KMS-11 (cell line): Measurements from ENCODE around the gene MAP4K4.

Experiments used
- H2AFZ ChIP-seq: fragments of 200-600 bp; sonication (generic); 2 replicates; pipeline ENCODE4 v1.6.1; 2016; ENCODE audit warnings: antibody characterized with exemption, mixed run types, low read depth
- H3K27ac ChIP-seq: fragments of 200-600 bp; sonication (generic); 2 replicates; pipeline ENCODE4 v1.6.1; 2016; ENCODE audit warnings: mild to moderate bottlenecking, mixed run types
- H3K27me3 ChIP-seq: fragments of 200-600 bp; sonication (generic); 2 replicates; pipeline ENCODE4 v1.6.1; 2017; ENCODE audit warnings: mild to moderate bottlenecking, low read depth, mixed run types, moderate library complexity; ENCODE audit not compliant: insufficient read depth
- H3K36me3 ChIP-seq: fragments of 200-600 bp; sonication (generic); 2 replicates; pipeline ENCODE4 v1.6.1; 2017; ENCODE audit warnings: mild to moderate bottlenecking, mixed run types; ENCODE audit not compliant: insufficient read depth
- H3K4me1 ChIP-seq: fragments of 200-600 bp; sonication (generic); 2 replicates; pipeline ENCODE4 v1.6.1; 2016; ENCODE audit warnings: mild to moderate bottlenecking, low read depth, mixed run types; ENCODE audit not compliant: poor library complexity, severe bottlenecking
- H3K4me2 ChIP-seq: fragments of 200-600 bp; sonication (generic); 2 replicates; pipeline ENCODE4 v1.7.0; 2016; ENCODE audit warnings: mild to moderate bottlenecking, mixed run types
- H3K4me3 ChIP-seq: fragments of 200-600 bp; sonication (generic); IDR thresholded peaks from 2 replicates; pipeline ENCODE4 v1.6.1; 2017; ENCODE audit warnings: low read depth, low read length, mixed read lengths; ENCODE audit not compliant: insufficient read depth
- H3K79me2 ChIP-seq: fragments of 200-600 bp; sonication (generic); 2 replicates; pipeline ENCODE4 v1.6.1; 2016; ENCODE audit warnings: low read depth, mixed run types; ENCODE audit not compliant: insufficient read depth
- H3K9ac ChIP-seq: fragments of 200-600 bp; sonication (generic); 2 replicates; pipeline ENCODE4 v1.6.1; 2016; ENCODE audit warnings: mild to moderate bottlenecking, mixed run types
- H4K20me1 ChIP-seq: fragments of 200-600 bp; sonication (generic); 2 replicates; pipeline ENCODE4 v1.6.1; 2016; ENCODE audit warnings: mild to moderate bottlenecking, mixed run types; ENCODE audit not compliant: insufficient read depth
- CTCF ChIP-seq: fragments of 200-600 bp; sonication (generic); conservative IDR thresholded peaks from 2 replicates; pipeline ENCODE4 v1.6.1; 2017; ENCODE audit warnings: low read depth, mild to moderate bottlenecking, antibody characterized with exemption, low read length, moderate library complexity, mixed read lengths

Gene MAP4K4

DNA sequence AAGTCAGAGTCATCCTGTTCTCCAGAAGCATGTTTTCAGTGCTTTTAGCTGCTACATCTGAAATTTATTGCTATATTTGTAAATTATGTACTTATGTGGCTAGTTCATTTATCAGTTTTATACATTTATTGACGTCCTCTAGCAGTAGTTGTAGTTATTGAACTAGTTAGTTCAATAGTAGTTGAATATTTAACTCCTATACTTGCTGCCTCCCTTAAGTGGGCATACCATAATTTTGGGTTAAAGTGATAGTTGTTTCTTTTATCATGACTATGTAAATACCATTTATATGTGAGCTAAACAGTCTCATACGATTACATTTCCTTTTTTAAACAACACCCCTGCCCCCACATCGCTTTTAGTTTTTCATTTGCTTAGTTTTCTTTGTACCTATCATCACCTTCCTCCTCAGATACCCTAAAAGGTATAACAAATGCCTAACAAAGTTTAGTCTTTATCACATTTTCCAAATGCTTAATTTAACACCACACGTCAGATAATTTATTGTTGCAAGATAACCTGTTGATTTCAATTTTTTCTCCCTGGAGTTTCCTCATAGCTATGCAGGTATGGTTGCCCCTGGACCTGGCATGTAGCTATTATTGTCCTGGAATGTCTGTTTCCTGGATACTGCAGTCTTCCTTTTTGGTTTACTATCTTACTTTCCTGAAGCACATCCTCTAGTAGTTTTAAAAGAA lies 8.8 kb downstream of the MAP4K4 start:
- H3K4me1 ChIP-seq, result peaks cover 61% of the 10 kb centered on the region
- no peak overlapping the region for H3K9ac ChIP-seq
- H3K79me2 ChIP-seq, result peaks cover 64% of the 10 kb centered on the region
- no peak overlapping the region for H3K27ac ChIP-seq
- no peak overlapping the region for H3K4me3 ChIP-seq
- H4K20me1 ChIP-seq, result 0 out of 2 replicates have a peak, but pooled peaks cover 9% of the 10 kb centered on the region
- no peak for TF ChIP-seq CTCF
- no peaks in the 10 kb centered on the region for H3K27me3 ChIP-seq
- H2AFZ ChIP-seq, result no peak overlapping the region
- H3K36me3 ChIP-seq, result no peaks in the 10 kb centered on the region
- H3K4me2 ChIP-seq, result no peak overlapping the region

GRCh38 chr2:101706819-101707177 lies 9.3 kb downstream of the MAP4K4 start:
- H3K79me2 ChIP-seq, result peaks cover 64% of the 10 kb centered on the region
- H2AFZ ChIP-seq, result no peak overlapping the region
- H3K27me3 ChIP-seq, result no peaks in the 10 kb centered on the region
- H3K4me1 ChIP-seq, result peaks cover 67% of the 10 kb centered on the region
- H4K20me1 ChIP-seq, result 0 out of 2 replicates have a peak, but pooled peaks cover 9% of the 10 kb centered on the region
- no peak for TF ChIP-seq CTCF
- no peak overlapping the region for H3K4me3 ChIP-seq
- no peaks in the 10 kb centered on the region for H3K36me3 ChIP-seq
- no peak overlapping the region for H3K27ac ChIP-seq
- H3K4me2 ChIP-seq, result no peak overlapping the region
- no peak overlapping the region for H3K9ac ChIP-seq

DNA sequence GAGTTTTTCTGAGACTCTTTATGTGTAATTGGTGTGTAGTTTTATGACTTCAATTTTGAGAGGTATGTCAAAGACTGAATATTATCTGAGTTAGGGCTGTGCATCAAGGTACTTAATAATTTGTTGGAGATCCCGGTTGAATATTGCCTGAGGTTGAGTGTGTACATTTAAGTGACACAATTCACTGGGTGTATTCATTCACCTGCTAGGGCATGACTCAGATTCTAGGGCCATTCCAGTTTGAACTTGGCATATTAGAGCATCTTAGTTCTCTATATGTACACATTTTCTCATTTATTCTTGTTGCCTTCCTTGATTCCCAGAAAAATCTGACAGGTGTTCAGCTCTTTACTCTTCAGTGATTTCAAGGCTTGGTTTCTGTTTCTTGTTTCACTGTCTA lies 12.5 kb downstream of the MAP4K4 start:
- H3K4me3 ChIP-seq, result no peak overlapping the region
- no peak overlapping the region for H3K9ac ChIP-seq
- H4K20me1 ChIP-seq, result 0 out of 2 replicates have a peak, but pooled peaks cover 9% of the 10 kb centered on the region
- no peak overlapping the region for H2AFZ ChIP-seq
- H3K27me3 ChIP-seq, result no peaks in the 10 kb centered on the region
- TF ChIP-seq CTCF, result no peak
- H3K27ac ChIP-seq, result peak overlapping the region; percentile 21; the same call in 1 of the 2 replicates
- H3K4me1 ChIP-seq, result peaks cover 61% of the 10 kb centered on the region
- no peaks in the 10 kb centered on the region for H3K36me3 ChIP-seq
- peak overlapping the region; percentile 24; the same call in 1 of the 2 replicates for H3K4me2 ChIP-seq
- H3K79me2 ChIP-seq, result peaks cover 72% of the 10 kb centered on the region

GRCh38 chr2:101710471-101711318 lies 13.2 kb downstream of the MAP4K4 start:
- no peaks in the 10 kb centered on the region for H3K36me3 ChIP-seq
- H3K9ac ChIP-seq, result no peak overlapping the region
- H3K4me3 ChIP-seq, result no peak overlapping the region
- no peaks in the 10 kb centered on the region for H3K27me3 ChIP-seq
- peaks cover 73% of the 10 kb centered on the region for H3K79me2 ChIP-seq
- H2AFZ ChIP-seq, result no peak overlapping the region
- H3K4me1 ChIP-seq, result peaks cover 61% of the 10 kb centered on the region
- peak overlapping the region; percentile 24; the same call in 1 of the 2 replicates for H3K4me2 ChIP-seq
- H3K27ac ChIP-seq, result peak overlapping the region; percentile 21; the same call in 1 of the 2 replicates
- 0 out of 2 replicates have a peak, but pooled peaks cover 9% of the 10 kb centered on the region for H4K20me1 ChIP-seq
- no peak for TF ChIP-seq CTCF
